Stimulated activated CD8-positive, alpha-beta memory T cell treated with anti-CD3 and anti-CD28 coated beads, Interleukin-15, amount 100 ng/mL, for 48 hours (primary cell): Measurements from ENCODE around the gene ANTXRL.
"Not testable (repeated sequence)": the region's sequence is repeated elsewhere in the genome, so short reads cannot be mapped to it uniquely, and the experiment has no call there.

Source experiments
- DNase-seq, 2 donors: peaks; one replicate each; pipeline ENCODE4 v3.0.0-alpha.2; 2020; ENCODE audit warnings: low read depth in 2 of 2

The ANTXRL gene

DNA sequence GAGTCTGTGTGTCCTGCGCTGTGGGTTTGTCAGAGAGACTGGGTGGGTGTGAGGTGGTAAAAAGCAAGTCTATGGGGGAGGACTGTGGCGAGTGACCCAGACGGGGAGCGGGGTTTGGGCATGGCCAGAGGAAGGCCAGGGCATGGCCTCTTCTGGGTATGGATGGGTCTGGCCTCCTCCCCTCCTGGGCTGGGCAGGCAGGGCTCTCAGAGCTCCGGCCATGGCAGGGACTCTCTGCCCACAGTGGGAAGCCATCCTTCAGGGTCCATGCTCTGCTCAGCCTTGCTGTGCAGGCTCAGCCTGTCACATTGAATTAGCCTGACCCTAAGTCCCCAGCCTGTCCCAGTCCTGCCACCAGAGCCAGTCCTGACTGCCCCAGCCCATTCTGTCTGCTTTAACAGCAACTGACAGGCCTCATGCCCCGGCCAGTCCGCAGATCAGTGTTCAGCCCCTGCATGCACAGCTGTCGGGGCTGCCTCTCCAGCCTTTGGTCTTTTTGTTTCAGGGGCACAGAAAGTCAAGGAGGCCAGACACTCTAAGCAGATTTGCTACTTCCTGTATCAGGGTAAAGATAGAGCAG is 7.9 kb downstream of the ANTXRL start:
- DNase-seq = no peak

DNA sequence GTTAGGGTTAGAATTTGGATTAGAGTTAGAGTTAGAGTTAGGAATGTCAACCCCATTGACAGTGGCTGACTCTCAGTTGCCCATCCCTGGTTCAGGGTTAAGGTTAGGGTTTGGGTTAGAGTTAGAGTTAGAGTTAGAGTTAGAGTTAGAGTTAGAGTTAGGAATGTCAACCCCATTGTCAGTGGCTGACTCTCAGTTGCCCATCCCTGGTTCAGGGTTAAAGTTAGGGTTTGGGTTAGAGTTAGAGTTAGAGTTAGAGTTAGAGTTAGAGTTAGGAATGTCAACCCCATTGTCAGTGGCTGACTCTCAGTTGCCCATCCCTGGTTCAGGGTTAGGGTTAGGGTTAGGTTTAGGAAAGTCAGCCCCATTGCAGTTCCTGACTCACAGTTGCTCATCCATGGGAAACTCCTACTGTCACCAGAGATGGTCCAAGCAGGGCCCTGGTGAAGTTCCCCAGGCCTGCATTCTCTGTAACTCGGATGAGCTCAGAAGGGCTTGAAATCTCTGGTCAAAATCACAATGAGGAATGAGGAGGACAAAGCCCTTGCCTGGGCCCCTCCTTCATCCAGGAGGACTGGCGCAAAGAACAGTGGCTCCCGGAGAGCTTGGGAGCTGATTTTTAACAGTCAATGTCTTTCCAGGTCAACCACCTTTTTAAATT is 8.7 kb downstream of the ANTXRL start:
- not testable (repeated sequence) for DNase-seq

DNA sequence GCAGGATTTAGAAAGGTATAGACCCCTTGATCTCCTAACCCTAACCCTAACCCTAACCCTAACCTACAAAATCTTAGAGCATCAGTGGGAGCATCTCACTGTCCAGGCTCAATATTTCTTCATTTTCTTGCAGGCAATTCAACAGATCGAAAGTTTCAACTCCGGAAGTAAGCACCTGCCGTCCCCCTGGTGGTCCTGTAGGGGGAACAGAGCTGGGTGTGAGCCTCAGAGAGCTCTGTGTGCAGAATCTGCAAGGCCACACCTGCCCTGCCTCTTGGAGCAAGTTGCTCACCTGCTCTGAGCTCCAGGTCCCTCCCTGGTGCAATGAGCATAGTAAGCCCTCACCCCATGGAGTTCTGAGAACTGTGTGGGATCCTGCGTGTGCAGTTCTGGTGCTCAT is 9.3 kb downstream of the ANTXRL start:
- DNase-seq = not testable (repeated sequence)

DNA sequence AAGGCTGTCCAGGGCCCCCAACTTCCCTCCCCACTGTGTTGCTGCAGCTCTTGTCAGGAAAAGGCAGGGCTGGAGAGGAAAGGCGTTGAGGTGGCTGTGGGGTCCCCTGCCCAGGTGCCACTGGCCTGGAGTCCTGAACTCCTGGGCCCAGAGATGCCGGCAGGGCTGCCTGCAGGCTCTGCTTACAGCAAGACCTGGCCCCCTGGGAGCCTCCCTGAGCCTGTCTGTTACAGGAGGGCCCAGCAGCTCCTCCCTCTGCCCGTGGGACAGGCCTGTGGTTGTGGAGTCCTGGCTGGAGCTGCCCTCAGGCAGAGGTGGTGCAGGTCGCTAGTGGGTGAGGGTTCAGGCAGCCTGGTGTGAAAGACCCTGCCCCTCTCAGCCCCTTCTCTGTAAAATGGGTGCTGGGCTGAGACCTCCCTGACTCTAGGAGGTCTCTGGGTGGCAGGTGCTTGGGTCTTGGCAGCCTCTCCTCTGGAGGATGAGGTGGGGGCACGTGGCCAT is 9.9 kb downstream of the ANTXRL start:
- DNase-seq = no peak

DNA sequence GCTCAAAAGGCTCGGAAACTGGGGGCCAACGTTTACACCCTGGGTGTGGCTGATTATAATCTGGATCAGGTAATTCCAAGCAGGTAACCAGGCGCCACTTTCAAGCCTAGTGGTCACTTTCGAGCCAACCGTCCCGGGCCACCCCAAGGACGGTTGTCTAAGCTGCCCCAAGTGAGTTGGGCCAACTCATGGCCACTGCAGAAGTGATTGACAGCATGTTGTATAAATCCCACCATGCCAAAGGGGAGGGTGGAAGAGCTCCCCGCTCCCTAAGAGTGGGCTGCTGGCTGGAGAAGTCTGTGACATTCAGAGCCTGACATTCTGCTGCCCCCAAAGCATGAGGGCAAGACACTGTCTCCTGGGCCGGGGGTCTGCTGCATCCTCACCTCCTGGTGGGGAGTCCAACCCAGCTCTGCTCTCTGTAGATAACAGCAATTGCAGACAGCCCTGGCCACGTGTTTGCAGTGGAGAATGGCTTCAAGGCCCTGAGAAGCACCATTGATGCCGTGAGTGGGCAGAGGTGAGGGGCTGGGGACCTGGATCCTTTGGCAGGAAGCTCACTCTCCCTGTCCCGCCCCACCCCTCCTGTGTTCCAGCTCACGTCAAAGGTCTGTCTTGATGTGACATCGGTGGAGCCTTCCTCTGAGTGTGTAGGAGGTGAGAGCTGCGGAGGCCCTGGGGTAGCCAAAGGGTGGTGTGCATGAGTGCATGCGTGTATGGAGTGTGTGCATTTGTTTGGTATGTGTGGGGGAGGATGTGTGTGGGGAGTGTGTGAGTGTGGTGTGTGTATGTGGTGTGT is 10.8 kb downstream of the ANTXRL start:
- no peak for DNase-seq

DNA sequence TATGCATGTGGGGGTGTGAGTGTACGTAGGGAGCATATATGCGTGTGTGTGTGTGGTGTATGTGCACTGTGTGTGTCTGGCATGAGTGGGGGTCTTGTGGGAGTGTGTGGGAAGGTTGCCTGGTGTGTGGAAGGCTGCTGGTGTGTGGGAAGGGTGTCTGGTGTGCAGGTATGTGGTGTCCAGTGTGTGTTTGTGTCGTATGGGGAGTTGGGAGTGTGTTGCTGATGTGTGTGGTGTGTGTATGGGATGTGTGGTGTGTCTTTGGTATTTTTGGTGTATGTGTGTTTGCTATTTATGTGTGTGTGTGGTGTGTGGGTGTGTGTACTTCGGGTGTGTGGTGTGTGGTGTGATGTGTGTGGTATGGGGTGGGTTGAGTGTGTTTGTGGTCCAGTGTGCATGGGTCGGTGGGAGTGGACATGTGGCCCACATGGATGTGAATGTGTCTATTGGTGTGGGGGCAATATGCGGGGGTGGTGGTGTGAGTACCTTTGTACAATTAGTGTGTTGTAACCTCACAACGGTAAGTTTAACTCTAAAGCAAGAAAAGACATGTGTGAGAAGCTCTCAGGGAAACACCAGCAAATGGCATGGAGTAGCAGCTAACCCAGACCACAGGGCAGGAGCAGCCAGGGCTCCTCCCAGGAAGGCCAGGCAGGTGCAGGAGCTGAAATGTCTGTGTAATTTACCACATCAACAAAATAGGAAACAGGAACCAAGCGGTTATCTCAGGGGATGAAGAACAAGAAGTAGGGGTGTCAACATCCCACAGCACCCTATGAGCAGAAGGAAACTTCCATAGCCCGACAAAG is 11.9 kb downstream of the ANTXRL start:
- DNase-seq = no peak

DNA sequence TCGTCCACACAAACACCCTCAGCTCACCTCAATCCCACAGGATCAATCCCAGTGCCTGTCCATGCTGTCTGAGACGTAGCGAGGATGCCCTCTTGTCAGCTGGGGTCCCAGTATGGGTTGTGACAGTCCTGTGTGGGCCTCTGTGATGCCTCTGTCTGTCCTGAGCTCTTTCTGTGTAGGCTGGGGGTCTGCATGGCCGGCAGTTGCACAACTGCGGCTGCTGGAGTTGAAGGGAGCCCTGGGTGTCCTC is 12.4 kb downstream of the ANTXRL start:
- DNase-seq = no peak

DNA sequence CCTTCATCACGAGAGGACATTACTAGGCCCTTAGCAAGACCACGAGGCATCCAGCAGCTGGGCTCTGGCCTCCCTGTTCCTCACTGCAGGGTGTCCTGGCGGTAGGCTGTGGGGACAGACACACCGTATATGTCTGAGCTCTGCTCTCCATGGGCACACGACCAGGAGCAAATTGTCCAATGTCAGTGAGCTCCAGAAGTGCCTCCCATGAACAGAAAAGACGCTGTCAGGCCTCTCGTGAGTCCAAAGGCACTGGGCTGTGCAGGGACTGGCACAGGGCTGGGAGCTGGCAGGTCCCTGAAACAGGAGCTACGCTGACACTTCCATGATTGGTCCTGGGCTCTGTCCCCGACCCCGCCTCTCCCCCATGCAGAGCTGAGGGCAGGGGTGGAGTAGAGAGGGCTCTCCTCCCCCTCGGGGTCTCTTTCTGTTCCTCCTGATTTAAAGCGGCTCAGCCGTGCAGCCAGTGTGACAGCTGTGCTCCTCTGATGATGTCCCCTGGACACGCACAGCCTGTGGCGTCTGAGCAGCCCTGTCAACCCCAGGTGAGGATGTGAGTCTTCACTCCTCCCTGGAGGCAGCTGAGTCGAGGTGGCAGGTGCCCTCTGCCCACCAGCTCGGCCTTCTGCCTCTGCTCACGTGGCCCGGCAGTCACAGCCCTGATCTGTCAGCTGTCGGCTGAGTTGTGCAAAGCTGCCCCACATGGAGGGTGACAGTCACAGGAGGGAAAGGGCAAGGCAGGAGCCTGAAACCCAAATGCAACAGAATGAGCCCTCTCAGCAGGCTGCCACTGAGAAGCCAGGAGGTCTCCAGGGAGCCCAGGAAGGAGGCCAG is 13.0 kb downstream of the ANTXRL start:
- DNase-seq = no peak

DNA sequence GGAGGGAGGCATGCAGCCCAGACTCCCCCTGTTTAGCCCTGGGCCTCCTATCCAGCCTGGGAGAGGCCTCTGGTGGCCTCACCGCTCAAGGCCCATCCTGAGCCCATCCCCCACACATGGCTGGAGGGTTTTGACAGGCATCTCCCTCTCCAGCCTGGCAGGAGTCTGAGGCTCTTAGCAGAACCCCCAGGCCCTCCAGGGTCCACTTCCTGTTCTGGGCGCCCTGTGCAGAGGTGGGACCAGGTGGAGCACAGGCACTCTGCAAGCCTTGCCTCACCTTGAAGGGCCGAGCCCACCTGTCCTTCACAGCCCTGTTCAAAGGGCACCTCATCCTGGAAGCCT is 13.5 kb downstream of the ANTXRL start:
- not testable (repeated sequence) for DNase-seq

DNA sequence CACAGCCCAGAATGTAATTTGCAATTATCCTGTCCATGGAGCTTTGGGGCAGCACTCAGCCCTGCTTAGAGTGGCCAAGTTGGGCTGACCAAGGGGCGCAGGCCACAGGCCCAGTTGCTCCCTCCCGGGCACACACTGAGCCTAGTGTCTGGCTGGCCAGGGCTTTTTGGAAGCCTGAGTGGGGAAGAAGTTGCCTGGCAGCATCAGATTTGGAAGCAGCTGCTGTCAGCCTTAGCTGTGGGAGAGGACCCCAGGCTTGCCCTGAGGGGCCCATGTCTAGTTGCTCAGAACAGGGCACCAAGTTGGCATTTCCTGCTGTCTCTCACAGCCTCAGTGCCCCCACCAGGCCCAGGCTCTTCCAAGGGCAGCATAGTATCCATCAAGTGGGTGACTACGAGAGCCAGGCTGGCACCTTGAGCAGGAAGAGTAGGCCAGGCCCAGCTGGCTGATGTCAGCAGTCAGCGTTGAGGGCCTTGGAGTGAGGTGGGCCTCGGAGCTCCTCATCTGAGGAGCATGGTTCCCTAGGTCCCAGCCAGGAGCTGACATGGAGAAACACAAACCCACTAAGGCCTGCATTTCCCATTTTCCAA is 14.4 kb downstream of the ANTXRL start:
- DNase-seq = no peak

DNA sequence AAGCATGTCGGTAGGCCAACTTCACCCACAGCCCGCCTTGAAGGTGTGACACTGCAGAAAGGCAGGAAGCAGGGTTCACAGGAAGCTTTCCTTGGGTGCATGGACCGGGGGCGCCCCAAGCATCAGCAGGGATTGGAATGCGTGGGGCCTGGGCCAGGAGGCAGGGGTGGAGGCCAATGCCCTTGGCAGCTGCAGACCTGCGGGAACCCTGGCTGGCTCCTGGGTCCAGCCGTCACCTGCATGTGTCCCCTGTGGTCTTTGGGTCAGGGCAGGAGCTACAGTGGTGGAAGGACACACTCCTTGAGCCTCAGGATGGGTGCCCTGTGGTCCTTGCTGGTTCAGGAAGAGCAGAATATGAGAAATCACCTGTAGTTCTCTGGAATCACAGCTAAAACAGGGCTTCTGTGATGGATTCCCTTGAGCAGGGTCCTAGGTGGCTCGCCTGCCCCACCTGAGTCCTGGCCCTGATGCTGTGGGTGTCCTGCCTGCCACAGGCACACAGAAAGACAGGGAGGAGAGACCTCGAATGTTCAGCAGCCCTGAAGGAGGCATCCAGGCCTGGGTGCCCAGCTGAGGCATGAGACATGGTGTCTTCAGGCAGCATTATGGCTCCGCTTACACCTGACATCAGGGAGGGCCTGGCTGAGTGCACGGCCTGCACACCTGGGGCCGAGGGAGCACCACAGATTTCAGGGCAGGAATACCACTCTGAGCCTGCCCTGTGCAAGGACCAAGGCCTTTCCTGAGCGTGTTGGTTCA is 15.1 kb downstream of the ANTXRL start:
- DNase-seq = no peak

DNA sequence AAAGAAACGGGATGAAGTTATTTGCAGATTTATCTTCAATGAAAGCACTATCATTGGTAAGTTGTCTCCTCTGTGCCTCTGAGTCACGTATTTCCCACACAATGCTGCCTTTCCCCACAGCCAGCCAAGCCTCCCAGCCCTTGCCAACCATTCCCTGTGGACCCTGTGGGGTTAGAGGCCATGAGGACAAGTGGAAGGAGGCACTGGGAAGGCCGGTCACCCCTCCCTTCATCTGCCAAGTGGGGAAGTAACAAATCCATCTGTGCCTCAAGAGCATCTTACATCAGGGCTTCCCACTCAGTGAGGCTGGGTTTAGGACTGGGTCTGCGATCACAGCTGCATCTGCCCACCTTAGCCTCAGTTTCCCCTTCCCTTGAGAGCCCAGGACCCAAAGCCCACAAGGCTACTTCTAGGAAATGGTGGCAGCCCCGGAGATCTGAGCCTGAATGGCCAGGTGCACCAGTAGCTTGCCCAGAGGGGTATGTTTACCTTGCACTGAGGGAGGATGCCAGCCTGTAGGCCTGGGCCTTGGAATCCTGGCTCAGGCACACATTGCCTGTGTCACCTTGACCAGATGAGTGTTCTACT is 16.1 kb downstream of the ANTXRL start:
- not testable (repeated sequence) for DNase-seq

DNA sequence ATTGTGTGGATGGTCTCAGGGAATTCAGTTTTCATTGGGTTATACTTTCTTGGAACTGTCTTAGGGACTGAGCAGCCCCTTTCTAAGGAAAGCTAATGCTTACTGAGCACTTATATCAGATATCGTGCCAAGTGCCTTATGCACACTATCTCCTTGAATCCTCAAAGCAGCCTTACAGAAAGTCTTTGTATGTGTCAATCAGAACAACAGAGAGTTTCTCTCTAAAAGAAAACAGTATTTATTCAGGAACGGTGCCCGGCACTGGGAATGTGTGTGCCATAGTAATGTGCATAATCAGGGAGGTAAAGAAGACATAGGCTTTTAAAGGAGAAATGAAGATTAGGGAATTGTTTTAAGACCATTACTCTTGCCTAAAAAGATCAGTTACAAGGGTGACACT is 17.3 kb downstream of the ANTXRL start:
- DNase-seq = no peak

DNA sequence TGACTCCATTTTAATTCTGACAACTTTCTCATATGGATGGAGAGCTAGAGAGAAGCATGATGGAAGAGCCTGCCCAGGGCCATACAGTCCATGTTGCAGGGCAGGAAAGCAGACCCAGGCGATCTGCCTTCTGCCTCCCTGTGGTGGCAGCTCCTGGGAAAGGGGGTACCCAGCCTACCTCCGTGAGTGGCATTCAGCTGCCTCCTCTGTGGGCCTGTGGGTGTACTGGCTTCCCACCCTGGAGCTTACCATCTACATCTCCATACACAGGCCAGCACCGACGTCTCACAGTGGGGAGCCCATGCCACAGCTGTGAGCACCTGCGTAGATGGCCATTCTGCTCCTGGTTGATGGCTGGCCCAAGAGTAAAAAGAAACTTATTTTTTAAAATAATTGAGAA is 17.9 kb downstream of the ANTXRL start:
- DNase-seq = not testable (repeated sequence)

DNA sequence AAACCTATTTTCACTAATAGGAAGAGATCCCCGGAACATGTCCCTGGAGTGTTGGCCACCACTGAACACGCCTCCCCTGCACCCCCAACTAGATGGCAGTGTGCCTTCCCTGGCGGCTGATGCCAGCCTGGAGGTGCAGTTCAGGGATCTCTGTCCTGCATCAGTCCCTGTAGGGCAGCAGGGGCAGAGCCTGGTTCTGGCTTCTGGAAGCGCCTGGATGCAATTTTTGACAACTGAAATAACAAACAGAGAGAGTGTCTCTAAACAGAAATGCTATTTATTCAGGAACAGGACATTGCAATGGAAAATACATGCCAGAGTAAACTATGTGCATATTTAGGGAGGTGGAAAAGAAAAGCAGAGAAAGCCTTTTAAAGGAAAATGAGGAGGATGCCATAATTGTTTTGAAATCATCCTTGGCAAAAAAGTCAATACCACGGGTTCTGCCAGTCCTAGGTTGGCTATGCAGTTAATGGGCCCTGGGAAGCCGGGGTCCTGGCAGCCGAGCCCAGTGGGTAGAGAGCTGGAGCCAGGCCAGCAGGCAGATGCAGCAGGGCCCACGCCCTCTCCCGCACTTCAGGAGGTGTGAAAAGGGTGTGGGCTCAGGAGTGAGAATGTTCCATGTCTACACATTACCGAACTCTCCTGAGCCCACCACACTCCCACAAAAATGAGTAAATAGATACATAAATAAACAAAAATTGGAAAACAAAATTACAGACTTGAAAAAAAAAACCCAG is 18.5 kb downstream of the ANTXRL start:
- DNase-seq = no peak

DNA sequence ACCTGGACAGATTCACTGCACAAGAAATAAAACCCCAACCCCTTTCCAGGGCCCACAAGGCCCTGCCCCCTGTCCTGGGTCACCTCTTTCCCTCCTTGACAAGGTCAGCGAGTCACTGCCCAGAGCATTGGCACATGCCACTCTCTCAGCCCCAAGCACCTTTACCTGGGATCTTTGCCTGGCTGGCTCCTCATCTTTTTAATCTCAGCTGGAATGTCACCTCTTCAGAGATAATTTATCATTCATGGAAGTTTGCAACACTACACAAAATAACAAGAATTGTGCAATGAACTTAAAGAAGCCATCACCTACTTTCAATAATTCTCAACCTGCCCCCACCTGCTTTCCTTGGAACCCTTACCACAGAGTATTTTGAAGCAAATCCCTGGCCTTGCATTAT is 19.2 kb downstream of the ANTXRL start:
- DNase-seq = no peak

DNA sequence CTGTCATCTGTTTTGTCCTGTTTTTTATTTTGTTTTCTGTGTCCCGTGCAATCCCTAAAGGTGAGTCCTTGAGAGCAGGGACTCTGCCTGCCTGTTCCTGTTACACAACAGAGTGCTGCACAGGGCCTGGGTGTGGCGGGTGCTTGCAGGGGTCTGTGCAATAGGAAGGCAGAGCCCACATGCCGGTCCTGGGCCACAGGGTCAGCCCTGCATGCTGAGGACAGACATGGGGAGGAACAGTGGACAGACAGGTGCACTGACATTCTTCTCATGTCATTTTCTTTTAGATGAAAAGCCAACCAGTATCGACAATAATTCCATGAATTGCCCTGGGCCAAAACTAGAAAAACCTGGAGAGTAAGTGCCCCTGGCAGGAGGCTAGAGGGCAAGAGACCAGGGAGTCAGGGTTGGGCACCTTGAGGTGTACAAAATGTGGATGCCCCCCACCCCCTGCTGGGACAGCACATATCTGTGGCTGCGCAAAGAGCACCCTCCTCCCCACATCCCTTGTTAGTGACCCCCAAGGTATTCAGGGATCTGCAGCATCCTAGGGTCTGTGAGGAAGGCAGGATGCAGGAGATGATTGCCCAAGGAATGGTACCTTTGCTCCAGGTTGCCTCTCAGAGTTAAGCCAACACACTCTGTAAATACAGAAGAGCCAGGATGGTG is 19.9 kb downstream of the ANTXRL start:
- no peak for DNase-seq

DNA sequence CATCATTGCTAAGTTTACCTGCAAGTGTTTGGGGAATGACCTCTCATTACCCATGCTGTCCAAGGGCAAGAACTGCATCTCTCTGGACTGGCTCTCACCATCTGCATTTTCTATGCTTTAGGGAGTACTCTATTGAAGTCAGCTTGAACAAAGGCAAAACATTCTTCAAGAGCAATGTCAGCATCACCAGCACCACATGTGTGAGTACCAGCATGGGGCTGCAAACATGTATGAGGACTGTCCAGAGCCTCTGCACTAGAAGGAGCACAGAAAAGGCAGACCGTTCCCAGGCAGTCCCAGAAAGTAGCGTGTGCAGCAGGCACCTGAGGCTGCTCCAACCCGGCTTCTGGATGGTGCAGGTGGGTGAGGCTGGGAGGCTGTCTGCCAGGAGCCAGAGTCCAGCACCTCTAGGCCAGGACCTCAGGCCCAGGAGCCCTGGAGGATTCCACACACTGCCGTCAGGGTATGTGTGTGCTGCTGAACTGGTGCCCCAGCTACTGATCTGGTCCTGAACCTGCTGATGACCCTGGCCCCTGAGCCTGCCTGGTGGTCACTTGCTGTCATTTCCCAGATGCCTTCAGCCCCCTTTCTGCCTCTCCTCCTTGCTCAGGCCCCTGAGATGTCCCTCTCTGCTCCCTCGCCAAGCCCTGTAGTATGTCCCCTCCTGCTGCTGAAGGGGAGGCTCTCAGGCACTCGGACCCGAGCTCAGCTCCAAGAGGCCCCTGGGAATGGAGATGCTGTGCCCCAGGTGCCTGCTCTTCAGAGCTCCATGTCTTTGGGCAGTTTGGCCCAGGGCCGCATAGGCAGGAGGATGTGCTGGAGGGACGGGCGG is 20.7 kb downstream of the ANTXRL start:
- no peak for DNase-seq
